Endothelial cell of umbilical vein (primary cell): ENCODE results near the gene HHLA2. TPM values are rescaled to one million over a fixed set of nuclear protein-coding genes. Genes with fewer than 3 reads are reported as not detected.

Experiments
- BruUV-seq: library from RNA; stranded (reverse); fragments of 400-500 nt; replicated peaks from 2 replicates; lab custom pipeline; 2021; lab: Mats Ljungman, UMichigan
- CTCF ChIA-PET: fragments of 300-600, 350-600 bp; sonication (Branson Sonifier 250); formaldehyde crosslinking; loops from one replicate; lab custom pipeline; 2021; ENCODE audit warnings: antibody characterized with exemption, inconsistent platforms; lab: Charles Lee
- POLR2A ChIA-PET: fragments of 300-600, 350-600 bp; sonication (Branson Sonifier 250); formaldehyde crosslinking; loops from one replicate; lab custom pipeline; 2021; ENCODE audit warnings: antibody characterized with exemption, inconsistent platforms; lab: Charles Lee
- DNase-seq: peaks from one replicate; pipeline ENCODE4 v3.0.0-alpha.2; 2011; ENCODE audit warnings: low read depth, low spot score
- FAIRE-seq: peaks from 2 replicates; lab custom pipeline; 2011; peaks lifted over from hg19 to GRCh38; lab: Jason Lieb, UNC
- H2AFZ ChIP-seq: 2 replicates; pipeline ENCODE4 v1.6.0; 2012; ENCODE audit warnings: low read depth, low read length, control low read depth, inconsistent platforms
- H3K27ac ChIP-seq: 2 replicates; pipeline ENCODE4 v1.5.1; 2011; ENCODE audit warnings: low read depth, mild to moderate bottlenecking, control low read depth, low read length, moderate library complexity; ENCODE audit not compliant: insufficient read depth
- H3K27me3 ChIP-seq, 2 experiments: 2 replicates each; pipeline versions ENCODE4 v1.6.0 to v1.6.1; 2011; ENCODE audit warnings: low read length in 2 of 2, mixed read lengths in 1 of 2; ENCODE audit not compliant: control insufficient read depth in 2 of 2, insufficient read depth in 2 of 2
- H3K36me3 ChIP-seq, 2 experiments: 2 replicates in 1 of 2; 3 replicates in 1 of 2; pipeline ENCODE4 v1.5.1; 2011; ENCODE audit warnings: low read length in 2 of 2, mild to moderate bottlenecking in 1 of 2, moderate library complexity in 1 of 2; ENCODE audit not compliant: control insufficient read depth in 2 of 2, insufficient read depth in 2 of 2; ENCODE audit errors: extremely low read depth in 1 of 2
- H3K4me1 ChIP-seq: 3 replicates; pipeline ENCODE4 v1.5.1; 2011; ENCODE audit warnings: mild to moderate bottlenecking, low read length; ENCODE audit not compliant: control insufficient read depth, insufficient read depth; ENCODE audit errors: extremely low read depth
- H3K4me2 ChIP-seq: 2 replicates; pipeline ENCODE4 v1.6.1; 2011; ENCODE audit warnings: low read length, control low read depth, mixed read lengths; ENCODE audit not compliant: insufficient read depth
- H3K4me3 ChIP-seq, 3 experiments: fragments of 200-600 bp in 1 of 3; sonication (generic), shearing (Covaris generic) in 1 of 3; replicated peaks in 1 of 3; 2 replicates each; pipeline ENCODE4 v1.5.1; 2011 to 2016; ENCODE audit warnings: control low read depth in 3 of 3, low read length in 3 of 3, mild to moderate bottlenecking in 2 of 3, inconsistent platforms in 1 of 3, low read depth in 1 of 3, moderate library complexity in 1 of 3; ENCODE audit not compliant: insufficient read depth in 1 of 3
- H3K79me2 ChIP-seq: 2 replicates; pipeline ENCODE4 v1.6.0; 2012; ENCODE audit warnings: low read length, inconsistent platforms; ENCODE audit not compliant: control insufficient read depth, insufficient read depth
- H3K9ac ChIP-seq: replicated peaks from 2 replicates; pipeline ENCODE3; 2011; ENCODE audit warnings: low read length, control low read depth; ENCODE audit not compliant: insufficient read depth; ENCODE audit errors: extremely low read depth
- H3K9me1 ChIP-seq: replicated peaks from 3 replicates; pipeline ENCODE4 v1.6.0; 2011; ENCODE audit warnings: mild to moderate bottlenecking, low read length; ENCODE audit not compliant: control insufficient read depth, insufficient read depth; ENCODE audit errors: extremely low read depth
- H3K9me3 ChIP-seq: replicated peaks from 2 replicates; pipeline ENCODE4 v1.5.1; 2012; ENCODE audit warnings: low read length, inconsistent platforms; ENCODE audit not compliant: control insufficient read depth, insufficient read depth
- H4K20me1 ChIP-seq: replicated peaks from 2 replicates; pipeline ENCODE3; 2011; ENCODE audit warnings: mild to moderate bottlenecking, low read length; ENCODE audit not compliant: control insufficient read depth, insufficient read depth; ENCODE audit errors: extremely low read depth
- EZH2 ChIP-seq: IDR thresholded peaks from 2 replicates; pipeline ENCODE4 v1.6.1; 2012; ENCODE audit warnings: borderline replicate concordance, low read depth, mild to moderate bottlenecking, moderate library complexity, low read length, inconsistent platforms; ENCODE audit not compliant: severe bottlenecking
- FOS ChIP-seq: IDR thresholded peaks from 2 replicates; pipeline ENCODE4 v1.6.1; 2011; ENCODE audit warnings: mild to moderate bottlenecking, low read length, moderate library complexity, borderline replicate concordance; ENCODE audit not compliant: insufficient read depth
- GATA2 ChIP-seq: IDR thresholded peaks from 2 replicates; pipeline ENCODE4 v1.7.0; 2011; ENCODE audit warnings: low read depth, mild to moderate bottlenecking, moderate library complexity, mixed read lengths, low read length; ENCODE audit not compliant: insufficient read length, insufficient read depth
- JUN ChIP-seq: IDR thresholded peaks from 2 replicates; pipeline ENCODE4 v1.6.1; 2011; ENCODE audit warnings: borderline replicate concordance, low read depth; ENCODE audit not compliant: insufficient read length, insufficient read depth
- MAX ChIP-seq: IDR thresholded peaks from 2 replicates; pipeline ENCODE4 v1.6.1; 2011; ENCODE audit not compliant: insufficient read depth, insufficient read length
- MYC ChIP-seq: IDR thresholded peaks from one replicate; pipeline ENCODE4 v1.6.1; 2011; ENCODE audit warnings: mild to moderate bottlenecking, low read depth, low read length
- POLR2A ChIP-seq: IDR thresholded peaks from 2 replicates; pipeline ENCODE4 v1.6.1; 2012; ENCODE audit warnings: low read depth, mild to moderate bottlenecking, control low read depth, low read length
- POLR2AphosphoS5 ChIP-seq: IDR thresholded peaks from 2 replicates; pipeline ENCODE4 v1.6.1; 2012; ENCODE audit warnings: low read depth, mild to moderate bottlenecking, control low read depth, low read length, moderate library complexity; ENCODE audit not compliant: insufficient read depth
- dilution Hi-C: fragments of 300-500 bp; cut with MboI; formaldehyde crosslinking; loops from one replicate; pipeline ENCODE4 v1.15.0; 2019; ENCODE audit warnings: low sequenced_read_pairs; ENCODE audit not compliant: extremely low pct_ligation_motif_present
- intact Hi-C: fragments of 100-400 bp; cut with micrococcal nuclease; formaldehyde crosslinking; loops from one replicate; pipeline ENCODE4 v1.10.0; 2022
- polyA plus RNA-seq, 4 experiments: library from polyadenylated mRNA; depleted of rRNA in 3 of 4; stranded (reverse) in 3 of 4; unstranded in 1 of 4; fragments of >200 nt; gene quantifications; 2 replicates each; pipeline versions ENCODE4 v1.2.1 to v1.2.3, GENCODE V29; 2011 to 2012; ENCODE audit warnings: missing spikeins in 1 of 4
- total RNA-seq: library from RNA; stranded (reverse); gene quantifications from 2 replicates; pipeline ENCODE4 v1.2.3, GENCODE V29; 2021
- TF ChIP-seq, protein P1 (sequence below), 2 donors: IDR thresholded peaks; 1 replicate in 1 of 2; 2 replicates in 1 of 2; pipeline ENCODE4 v1.5.1; 2011; ENCODE audit warnings: low read length in 2 of 2, mild to moderate bottlenecking in 2 of 2, moderate library complexity in 2 of 2, control low read depth in 1 of 2, inconsistent platforms in 1 of 2, low read depth in 1 of 2; ENCODE audit not compliant: insufficient read depth in 1 of 2; ENCODE audit errors: extremely low read depth in 1 of 2

HHLA2 gene
- total and polyA plus RNA-seq, 2 donors (not counting 3 experiments of a cell fraction or from before 2014, with no cell fraction given), result not detected

GRCh38 chr3:108359011-108359410, 62.7 kb downstream of the HHLA2 start:
- no peak for FAIRE-seq
- intact Hi-C loops, result no loop called here
- no peak for TF ChIP-seq MYC
- no peak for TF ChIP-seq FOS
- no peak for TF ChIP-seq EZH2
- TF ChIP-seq GATA2, result no peak
- TF ChIP-seq, protein P1, sequence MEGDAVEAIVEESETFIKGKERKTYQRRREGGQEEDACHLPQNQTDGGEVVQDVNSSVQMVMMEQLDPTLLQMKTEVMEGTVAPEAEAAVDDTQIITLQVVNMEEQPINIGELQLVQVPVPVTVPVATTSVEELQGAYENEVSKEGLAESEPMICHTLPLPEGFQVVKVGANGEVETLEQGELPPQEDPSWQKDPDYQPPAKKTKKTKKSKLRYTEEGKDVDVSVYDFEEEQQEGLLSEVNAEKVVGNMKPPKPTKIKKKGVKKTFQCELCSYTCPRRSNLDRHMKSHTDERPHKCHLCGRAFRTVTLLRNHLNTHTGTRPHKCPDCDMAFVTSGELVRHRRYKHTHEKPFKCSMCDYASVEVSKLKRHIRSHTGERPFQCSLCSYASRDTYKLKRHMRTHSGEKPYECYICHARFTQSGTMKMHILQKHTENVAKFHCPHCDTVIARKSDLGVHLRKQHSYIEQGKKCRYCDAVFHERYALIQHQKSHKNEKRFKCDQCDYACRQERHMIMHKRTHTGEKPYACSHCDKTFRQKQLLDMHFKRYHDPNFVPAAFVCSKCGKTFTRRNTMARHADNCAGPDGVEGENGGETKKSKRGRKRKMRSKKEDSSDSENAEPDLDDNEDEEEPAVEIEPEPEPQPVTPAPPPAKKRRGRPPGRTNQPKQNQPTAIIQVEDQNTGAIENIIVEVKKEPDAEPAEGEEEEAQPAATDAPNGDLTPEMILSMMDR (IDR thresholded peaks at IDR 0.05; ENCODE audit: extremely low read depth in 1 of 2, insufficient read depth in 1 of 2, low read depth in 1 of 2, low read length in 2 of 2), result no peak
- no peak for TF ChIP-seq POLR2A
- TF ChIP-seq JUN, result no peak
- TF ChIP-seq MAX, result no peak
- no peak for TF ChIP-seq POLR2AphosphoS5
- no TSS peak for BruUV-seq
- Histone ChIP-seq H3K4me2 (no peak overlapping the region), H3K4me1 (no peaks in the 10 kb centered on the region), H3K27ac (no peak overlapping the region), H3K79me2 (no peaks in the 10 kb centered on the region), H3K27me3 (peaks cover 3 to 4% of the 10 kb centered on the region in 2 experiments), H3K9ac (no peak overlapping the region), H2AFZ (no peak overlapping the region), H3K9me1 (no peaks in the 10 kb centered on the region), H3K9me3 (no peaks in the 10 kb centered on the region), H3K36me3 (no peaks in the 10 kb centered on the region), H4K20me1 (no peaks in the 10 kb centered on the region), H3K4me3 (no peak overlapping the region)
- no peak for DNase-seq
- dilution Hi-C loops, result no loop called here
- ChIA-PET POLR2A (no interaction called here), CTCF (no interaction called here)
